GM06990 (cell line): ENCODE results near the gene PTPRF.

Experiments
- DNase-seq: peaks from one replicate; pipeline ENCODE4 v3.0.0-alpha.2; 2011; ENCODE audit not compliant: insufficient read length; ENCODE audit errors: extremely low read depth
- H3K27me3 ChIP-seq: replicated peaks from 2 replicates; pipeline ENCODE4 v1.6.0; 2011; ENCODE audit warnings: low read length; ENCODE audit not compliant: control insufficient read depth, insufficient read depth
- H3K36me3 ChIP-seq: 2 replicates; pipeline ENCODE4 v1.5.1; 2011; ENCODE audit warnings: low read length; ENCODE audit not compliant: control insufficient read depth, insufficient read depth
- H3K4me3 ChIP-seq: replicated peaks from 2 replicates; pipeline ENCODE4 v1.5.1; 2011; ENCODE audit warnings: low read depth, mild to moderate bottlenecking, control low read depth, low read length
- CTCF ChIP-seq: IDR thresholded peaks from 2 replicates; pipeline ENCODE4 v1.5.1; 2011; ENCODE audit warnings: low read length, control low read depth, mild to moderate bottlenecking, inconsistent platforms; ENCODE audit not compliant: insufficient read depth, poor library complexity, severe bottlenecking

The PTPRF gene

GRCh38 chr1:43510621-43511020 is 20.1 kb upstream of the PTPRF start:
- no peaks in the 10 kb centered on the region for H3K27me3 ChIP-seq
- no peak for DNase-seq
- H3K4me3 ChIP-seq: no peak overlapping the region
- H3K36me3 ChIP-seq: no peaks in the 10 kb centered on the region
- TF ChIP-seq CTCF: no peak

GRCh38 chr1:43511394-43511793 is 19.3 kb upstream of the PTPRF start:
- Histone ChIP-seq H3K36me3 (no peaks in the 10 kb centered on the region), H3K27me3 (no peaks in the 10 kb centered on the region), H3K4me3 (no peak overlapping the region)
- DNase-seq: no peak
- no peak for TF ChIP-seq CTCF

GRCh38 chr1:43512133-43512532 is 18.6 kb upstream of the PTPRF start:
- H3K27me3 ChIP-seq: no peaks in the 10 kb centered on the region
- TF ChIP-seq CTCF: no peak
- H3K36me3 ChIP-seq: no peaks in the 10 kb centered on the region
- no peak for DNase-seq
- no peak overlapping the region for H3K4me3 ChIP-seq

GRCh38 chr1:43512681-43513080 is 18.0 kb upstream of the PTPRF start:
- no peak overlapping the region for H3K4me3 ChIP-seq
- DNase-seq: no peak
- no peaks in the 10 kb centered on the region for H3K27me3 ChIP-seq
- H3K36me3 ChIP-seq: no peaks in the 10 kb centered on the region
- TF ChIP-seq CTCF: no peak

- no peak for DNase-seq
- H3K36me3 ChIP-seq: no peaks in the 10 kb centered on the region
- H3K4me3 ChIP-seq: no peak overlapping the region
- TF ChIP-seq CTCF: no peak
- no peaks in the 10 kb centered on the region for H3K27me3 ChIP-seq
These were observed 17.1 kb upstream of the PTPRF start for GRCh38 chr1:43513471-43514173.
